GM12878 (cell line): ENCODE data around the gene GABPA. TPM values are rescaled to one million over a fixed set of nuclear protein-coding genes. Genes with fewer than 3 reads are reported as not detected.

Experiments
- ATAC-seq: fragments of 200-7000 bp; cut with Tn5 transposase; 3 replicates; pipeline ENCODE4 v1.9.1; 2020; ENCODE audit warnings: mild to moderate bottlenecking, moderate library complexity
- BruUV-seq: library from RNA; stranded (reverse); fragments of 400-500 nt; replicated peaks from 2 replicates; lab custom pipeline; 2021; lab: Mats Ljungman, UMichigan
- CTCF ChIA-PET: fragments of 300-600 bp; sonication (Branson Sonifier 250); formaldehyde crosslinking; extraction: SDS; loops from one replicate; lab custom pipeline; 2021; ENCODE audit warnings: inconsistent platforms; lab: Yijun Ruan, JAX
- POLR2A ChIA-PET: fragments of 350-600 bp; formaldehyde crosslinking; extraction: SDS; loops from one replicate; lab custom pipeline; 2021; ENCODE audit warnings: inconsistent platforms; lab: Charles Lee
- RAD21 ChIA-PET: fragments of 300-600 bp; sonication (Branson Sonifier 250); formaldehyde crosslinking; loops from one replicate; lab custom pipeline; 2023; ENCODE audit warnings: antibody characterized with exemption; ENCODE audit not compliant: unreplicated experiment; lab: Charles Lee
- SMC1A ChIA-PET: fragments of 300-600 bp; sonication (Branson Sonifier 250); formaldehyde crosslinking; loops from one replicate; lab custom pipeline; 2023; ENCODE audit not compliant: unreplicated experiment, uncharacterized antibody; lab: Charles Lee
- DNase-seq: peaks from one replicate; pipeline ENCODE4 v3.0.0-alpha.2; 2011; ENCODE audit warnings: low read depth, low spot score
- FAIRE-seq: peaks from 3 replicates; lab custom pipeline; 2011; peaks lifted over from hg19 to GRCh38; lab: Jason Lieb, UNC
- H2AFZ ChIP-seq: 2 replicates; pipeline ENCODE4 v1.6.0; 2011; ENCODE audit warnings: low read depth, low read length, control low read depth; ENCODE audit not compliant: control insufficient read depth
- H3K27ac ChIP-seq: 2 replicates; pipeline ENCODE4 v1.5.1; 2011; ENCODE audit warnings: control low read depth; ENCODE audit not compliant: control insufficient read depth, insufficient read depth
- H3K27me3 ChIP-seq, 2 experiments: replicated peaks in 1 of 2; 2 replicates each; pipeline versions ENCODE4 v1.6.0 to v1.6.1; 2011; ENCODE audit warnings: low read length in 1 of 2; ENCODE audit not compliant: control insufficient read depth in 2 of 2, insufficient read depth in 2 of 2
- H3K36me3 ChIP-seq, 2 experiments: 2 replicates each; pipeline ENCODE4 v1.5.1; 2011; ENCODE audit warnings: low read length in 1 of 2; ENCODE audit not compliant: control insufficient read depth in 2 of 2, insufficient read depth in 2 of 2
- H3K4me1 ChIP-seq: 2 replicates; pipeline ENCODE4 v1.6.1; 2011; ENCODE audit warnings: mild to moderate bottlenecking, low read length, moderate library complexity, mixed read lengths; ENCODE audit not compliant: control insufficient read depth, insufficient read depth
- H3K4me2 ChIP-seq: 2 replicates; pipeline ENCODE4 v1.6.0; 2011; ENCODE audit warnings: control low read depth; ENCODE audit not compliant: control insufficient read depth, insufficient read depth
- H3K4me3 ChIP-seq: fragments of 200-600 bp; sonication (generic); 2 replicates; pipeline ENCODE4 v1.5.1; 2016
- H3K79me2 ChIP-seq: 2 replicates; pipeline ENCODE4 v1.6.0; 2011; ENCODE audit warnings: low read length; ENCODE audit not compliant: control insufficient read depth, insufficient read depth
- H3K9ac ChIP-seq: 2 replicates; pipeline ENCODE4 v1.8.0; 2011; ENCODE audit warnings: low read length, control low read depth, mixed read lengths; ENCODE audit not compliant: control insufficient read depth, insufficient read depth
- H3K9me3 ChIP-seq: replicated peaks from 3 replicates; pipeline ENCODE4 v1.5.1; 2011; ENCODE audit warnings: mild to moderate bottlenecking, low read length; ENCODE audit not compliant: control insufficient read depth, insufficient read depth
- H4K20me1 ChIP-seq: 2 replicates; pipeline ENCODE4 v1.6.0; 2011; ENCODE audit not compliant: control insufficient read depth, insufficient read depth
- FOXK2 ChIP-seq: fragments of 450-650 bp; IDR thresholded peaks from 2 replicates; pipeline ENCODE4 v1.6.1; 2017; ENCODE audit warnings: mild to moderate bottlenecking, moderate library complexity
- HDAC6 ChIP-seq: fragments of 200-600 bp; sonication (generic); IDR thresholded peaks from one replicate; pipeline ENCODE4 v1.8.0; 2017; ENCODE audit warnings: antibody characterized with exemption; ENCODE audit not compliant: unreplicated experiment
- HDGF ChIP-seq: fragments of 450-650 bp; IDR thresholded peaks from 2 replicates; pipeline ENCODE4 v1.6.1; 2016; ENCODE audit warnings: antibody characterized with exemption
- IKZF2 ChIP-seq, 2 experiments: fragments of 450-650 bp; IDR thresholded peaks; 2 replicates each; pipeline ENCODE4 v1.6.1; 2017; ENCODE audit warnings: mild to moderate bottlenecking in 2 of 2, moderate library complexity in 2 of 2
- MEF2B ChIP-seq: fragments of 450-650 bp; IDR thresholded peaks from 2 replicates; pipeline ENCODE4 v1.6.1; 2018; ENCODE audit warnings: mild to moderate bottlenecking, moderate library complexity; ENCODE audit not compliant: partially characterized antibody, poor library complexity, severe bottlenecking
- NKRF ChIP-seq: fragments of 450-650 bp; conservative IDR thresholded peaks from 2 replicates; pipeline ENCODE4 v1.6.1; 2017; ENCODE audit warnings: mild to moderate bottlenecking, moderate library complexity
- NR2C1 ChIP-seq: fragments of 450-650 bp; IDR thresholded peaks from 2 replicates; pipeline ENCODE4 v1.6.1; 2017; ENCODE audit warnings: antibody characterized with exemption, mild to moderate bottlenecking, moderate library complexity
- NR2F1 ChIP-seq: fragments of 450-650 bp; conservative IDR thresholded peaks from 2 replicates; pipeline ENCODE4 v1.6.1; 2017; ENCODE audit warnings: mild to moderate bottlenecking
- PAX8 ChIP-seq: fragments of 450-650 bp; IDR thresholded peaks from 2 replicates; pipeline ENCODE4 v1.6.1; 2017; ENCODE audit warnings: mild to moderate bottlenecking, moderate library complexity
- SMARCA5 ChIP-seq: fragments of 450-650 bp; IDR thresholded peaks from 2 replicates; pipeline ENCODE4 v1.6.1; 2017; ENCODE audit warnings: mild to moderate bottlenecking
- SREBF2 ChIP-seq: IDR thresholded peaks from 2 replicates; pipeline ENCODE4 v1.6.1; 2012; ENCODE audit warnings: mild to moderate bottlenecking, low read length
- in situ Hi-C: fragments of 300-500 bp; cut with MboI; formaldehyde crosslinking; loops from 9 replicates; pipeline ENCODE4 v1.14.3; 2018; ENCODE audit warnings: mixed read lengths
- intact Hi-C: fragments of 100-400 bp; cut with micrococcal nuclease; formaldehyde crosslinking; loops from one replicate; pipeline ENCODE4 v1.14.2; 2022; ENCODE audit not compliant: unreplicated experiment
- polyA plus RNA-seq, 11 experiments: library from polyadenylated mRNA; depleted of rRNA in 4 of 11; unstranded in 6 of 11; stranded (reverse) in 5 of 11; fragments of >200 nt; fragmentation: Nextera tagmentation in 4 of 11; fragmentation: Illumina TruSeq in 1 of 11; extraction: Ambion mirVana in 4 of 11; extraction: Trizol in 1 of 11; gene quantifications; 1 replicate in 1 of 11; 2 replicates in 10 of 11; pipeline versions ENCODE4 v1.2.1 to v1.2.3, GENCODE V29; 2011 to 2016; ENCODE audit warnings: inconsistent platforms in 2 of 11, missing spikeins in 2 of 11, low read depth in 1 of 11
- total RNA-seq, 4 experiments: library from RNA; depleted of rRNA in 3 of 4; stranded (reverse); fragments of >200 nt in 3 of 4; fragmentation: Illumina TruSeq in 1 of 4; extraction: Trizol in 1 of 4; gene quantifications; 2 replicates each; pipeline versions ENCODE4 v1.2.1 to v1.2.3, GENCODE V29; 2013 to 2021
- TF ChIP-seq, protein P1 (sequence below): fragments of 450-650 bp; IDR thresholded peaks from 2 replicates; pipeline ENCODE4 v1.6.1; 2016; ENCODE audit warnings: mild to moderate bottlenecking
- TF ChIP-seq, protein P2 (sequence below): fragments of 450-650 bp; IDR thresholded peaks from 2 replicates; pipeline ENCODE4 v1.6.1; 2018; ENCODE audit warnings: mild to moderate bottlenecking, low read depth, moderate library complexity; ENCODE audit not compliant: partially characterized antibody

The GABPA gene
- total and polyA plus RNA-seq, 10 of the 15 experiments (the other 5 are each of a cell fraction or from before 2014, with no cell fraction given) = 7.6 to 25.6 (median 22.9) TPM

GRCh38 chr21:25809013-25809412, 74.2 kb downstream of the GABPA start:
- BruUV-seq = no TSS peak
- H3K36me3 ChIP-seq = no peaks in the 10 kb centered on the region
- ChIA-PET CTCF (interaction anchor here (1.2 kb wide), 1 partner anchor 10 kb away, joined by 4 read pairs; no protein-coding TSS in a partner anchor), SMC1A (interaction anchor here (1.1 kb wide), 1 partner anchor 14 kb away, joined by 3 read pairs; no protein-coding TSS in a partner anchor), RAD21 (no interaction called here), POLR2A (no interaction called here)
- no peak for ATAC-seq
- TF ChIP-seq IKZF2 (IDR thresholded peaks at IDR 0.05) = no peak
- TF ChIP-seq NR2C1 = no peak
- TF ChIP-seq, protein P1, sequence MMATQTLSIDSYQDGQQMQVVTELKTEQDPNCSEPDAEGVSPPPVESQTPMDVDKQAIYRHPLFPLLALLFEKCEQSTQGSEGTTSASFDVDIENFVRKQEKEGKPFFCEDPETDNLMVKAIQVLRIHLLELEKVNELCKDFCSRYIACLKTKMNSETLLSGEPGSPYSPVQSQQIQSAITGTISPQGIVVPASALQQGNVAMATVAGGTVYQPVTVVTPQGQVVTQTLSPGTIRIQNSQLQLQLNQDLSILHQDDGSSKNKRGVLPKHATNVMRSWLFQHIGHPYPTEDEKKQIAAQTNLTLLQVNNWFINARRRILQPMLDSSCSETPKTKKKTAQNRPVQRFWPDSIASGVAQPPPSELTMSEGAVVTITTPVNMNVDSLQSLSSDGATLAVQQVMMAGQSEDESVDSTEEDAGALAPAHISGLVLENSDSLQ = no peak
- TF ChIP-seq, protein P2, sequence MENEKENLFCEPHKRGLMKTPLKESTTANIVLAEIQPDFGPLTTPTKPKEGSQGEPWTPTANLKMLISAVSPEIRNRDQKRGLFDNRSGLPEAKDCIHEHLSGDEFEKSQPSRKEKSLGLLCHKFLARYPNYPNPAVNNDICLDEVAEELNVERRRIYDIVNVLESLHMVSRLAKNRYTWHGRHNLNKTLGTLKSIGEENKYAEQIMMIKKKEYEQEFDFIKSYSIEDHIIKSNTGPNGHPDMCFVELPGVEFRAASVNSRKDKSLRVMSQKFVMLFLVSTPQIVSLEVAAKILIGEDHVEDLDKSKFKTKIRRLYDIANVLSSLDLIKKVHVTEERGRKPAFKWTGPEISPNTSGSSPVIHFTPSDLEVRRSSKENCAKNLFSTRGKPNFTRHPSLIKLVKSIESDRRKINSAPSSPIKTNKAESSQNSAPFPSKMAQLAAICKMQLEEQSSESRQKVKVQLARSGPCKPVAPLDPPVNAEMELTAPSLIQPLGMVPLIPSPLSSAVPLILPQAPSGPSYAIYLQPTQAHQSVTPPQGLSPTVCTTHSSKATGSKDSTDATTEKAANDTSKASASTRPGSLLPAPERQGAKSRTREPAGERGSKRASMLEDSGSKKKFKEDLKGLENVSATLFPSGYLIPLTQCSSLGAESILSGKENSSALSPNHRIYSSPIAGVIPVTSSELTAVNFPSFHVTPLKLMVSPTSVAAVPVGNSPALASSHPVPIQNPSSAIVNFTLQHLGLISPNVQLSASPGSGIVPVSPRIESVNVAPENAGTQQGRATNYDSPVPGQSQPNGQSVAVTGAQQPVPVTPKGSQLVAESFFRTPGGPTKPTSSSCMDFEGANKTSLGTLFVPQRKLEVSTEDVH = no peak
- no peak for TF ChIP-seq MEF2B
- no peak for TF ChIP-seq HDGF
- no peak for TF ChIP-seq SMARCA5
- TF ChIP-seq SREBF2 = no peak
- no peak for TF ChIP-seq NKRF
- TF ChIP-seq HDAC6 = no peak
- TF ChIP-seq PAX8 = no peak
- TF ChIP-seq NR2F1 = no peak
- TF ChIP-seq FOXK2 = no peak
- in situ Hi-C loops = no loop called here
- no peak for FAIRE-seq
- H3K4me3 ChIP-seq = no peak overlapping the region
- no peaks in the 10 kb centered on the region for H3K79me2 ChIP-seq
- H3K9ac ChIP-seq = no peak overlapping the region
- intact Hi-C loops = no loop called here
- no peak overlapping the region for H3K4me2 ChIP-seq
- no peak overlapping the region for H3K27ac ChIP-seq
- no peaks in the 10 kb centered on the region for H4K20me1 ChIP-seq
- H3K27me3 ChIP-seq = no peaks in the 10 kb centered on the region
- no peaks in the 10 kb centered on the region for H3K9me3 ChIP-seq
- DNase-seq = no peak
- H3K4me1 ChIP-seq = no peaks in the 10 kb centered on the region
- no peak overlapping the region for H2AFZ ChIP-seq
